Effector memory CD8-positive, alpha-beta T cell (primary cell): Measurements from ENCODE around the gene DAAM1.

Experiments
- ATAC-seq: fragments of 150-1000 bp; cut with Tn5 transposase; replicated peaks from 2 replicates; pipeline ENCODE4 v1.10.0; 2021; ENCODE audit warnings: mild to moderate bottlenecking, moderate library complexity
- DNase-seq, 3 experiments: peaks; one replicate each; pipeline ENCODE4 v3.0.0; 2021
- H3K27ac Mint-ChIP-seq, 2 donors: one replicate each; pipeline ENCODE4 v1.8.0; 2022; ENCODE audit warnings: mild to moderate bottlenecking in 2 of 2, mixed read lengths in 2 of 2, moderate library complexity in 2 of 2
- H3K27me3 Mint-ChIP-seq, 2 donors: one replicate each; pipeline ENCODE4 v1.8.0; 2022; ENCODE audit warnings: mixed read lengths in 2 of 2
- H3K36me3 Mint-ChIP-seq: one replicate; pipeline ENCODE4 v1.8.0; 2022; ENCODE audit warnings: mild to moderate bottlenecking, moderate library complexity, mixed read lengths; ENCODE audit not compliant: insufficient read depth
- H3K4me1 Mint-ChIP-seq, 2 donors: one replicate each; pipeline ENCODE4 v1.8.0; 2022; ENCODE audit warnings: low read depth in 2 of 2, mixed read lengths in 2 of 2
- H3K4me3 Mint-ChIP-seq, 2 donors: one replicate each; pipeline ENCODE4 v1.8.0; 2022; ENCODE audit warnings: mild to moderate bottlenecking in 2 of 2, mixed read lengths in 2 of 2, moderate library complexity in 2 of 2
- H3K9me3 Mint-ChIP-seq, 2 donors: one replicate each; pipeline ENCODE4 v1.8.0; 2022; ENCODE audit warnings: mixed read lengths in 2 of 2

Gene DAAM1

DNA sequence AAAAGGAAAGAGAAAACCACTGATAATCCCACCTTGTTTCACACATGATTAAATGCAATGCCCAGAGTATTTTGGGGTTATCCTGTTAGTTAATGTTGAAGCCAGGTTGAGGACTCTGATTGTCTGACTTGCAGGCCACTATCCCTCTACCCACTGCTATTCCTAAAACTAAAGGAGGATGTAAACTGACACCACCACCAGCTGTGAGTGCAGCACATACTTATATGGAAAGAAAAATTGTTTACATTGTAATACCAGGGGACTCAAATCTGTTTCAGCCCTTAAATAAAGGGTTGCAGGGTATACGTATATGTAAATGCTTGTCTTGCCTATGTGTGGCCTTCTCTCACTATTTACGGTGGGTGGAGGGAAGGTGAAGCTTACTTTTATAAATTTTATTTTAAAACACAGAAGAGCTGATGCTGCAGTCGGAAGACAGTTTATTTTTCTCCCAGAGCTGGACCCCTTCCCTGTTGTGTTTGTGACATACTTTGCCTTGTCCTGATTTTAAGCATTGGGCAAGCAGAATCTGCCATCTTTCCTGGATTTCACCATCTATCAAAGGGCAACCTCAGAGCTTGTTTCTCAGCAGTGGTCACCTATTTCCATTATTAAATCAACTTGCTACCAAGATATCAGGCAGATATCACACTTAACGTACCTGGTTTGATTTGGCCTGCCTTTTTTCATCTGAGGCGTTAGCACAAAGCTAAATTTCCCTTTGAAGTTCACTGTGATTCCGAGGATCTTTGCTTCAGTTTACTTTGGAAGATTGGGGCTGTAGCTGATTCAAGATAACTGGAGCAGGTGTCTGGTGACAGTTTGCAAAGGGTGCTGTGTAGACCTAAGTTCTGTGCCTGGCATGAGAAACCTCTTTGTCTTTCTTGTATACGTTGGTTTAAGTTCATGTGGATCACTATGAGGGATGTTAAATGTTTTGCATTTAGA lies 25.2 kb downstream of the DAAM1 start:
- no peak for ATAC-seq
- Mint-ChIP-seq H3K27ac (no peak overlapping the region), H3K9me3 (no peaks in the 10 kb centered on the region), H3K4me3 (no peak overlapping the region), H3K36me3 (peaks cover 4% of the 10 kb centered on the region), H3K27me3 (no peaks in the 10 kb centered on the region), H3K4me1 (peaks cover 4 to 6% of the 10 kb centered on the region in 2 donors)
- DNase-seq, result no peak

DNA sequence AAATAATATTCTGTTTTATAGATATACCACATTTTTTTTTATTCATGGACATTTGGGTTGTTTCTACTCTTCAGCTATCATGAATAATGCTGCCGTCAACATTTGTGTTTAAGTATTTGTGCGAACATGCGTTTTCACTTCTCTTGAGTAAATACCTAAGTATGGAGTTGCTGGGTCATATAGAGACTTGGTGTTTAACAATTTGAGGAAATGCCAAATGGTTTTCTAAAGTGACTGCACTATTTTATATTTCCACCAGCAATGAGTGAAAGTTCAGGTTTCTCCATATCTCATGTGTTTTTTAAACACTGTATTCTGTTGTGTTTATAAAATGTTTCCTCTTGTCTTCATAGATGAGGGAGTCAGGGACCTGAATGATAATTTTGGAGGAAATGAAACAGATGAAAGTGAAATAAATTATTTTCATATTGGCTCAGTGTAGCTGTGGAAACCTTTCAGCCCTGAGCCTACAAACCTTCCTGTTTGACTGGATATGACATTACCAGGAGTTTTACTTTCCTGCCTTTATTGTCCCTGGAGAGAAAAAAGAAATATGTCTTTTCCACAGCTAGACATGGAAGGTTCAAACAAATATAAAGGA lies 26.3 kb downstream of the DAAM1 start:
- Mint-ChIP-seq H3K9me3 (no peaks in the 10 kb centered on the region), H3K4me3 (no peak overlapping the region), H3K4me1 (peaks cover 4 to 6% of the 10 kb centered on the region in 2 donors), H3K27me3 (no peaks in the 10 kb centered on the region), H3K36me3 (peaks cover 4% of the 10 kb centered on the region), H3K27ac (no peak overlapping the region)
- DNase-seq (no peak), ATAC-seq (no peak)

DNA sequence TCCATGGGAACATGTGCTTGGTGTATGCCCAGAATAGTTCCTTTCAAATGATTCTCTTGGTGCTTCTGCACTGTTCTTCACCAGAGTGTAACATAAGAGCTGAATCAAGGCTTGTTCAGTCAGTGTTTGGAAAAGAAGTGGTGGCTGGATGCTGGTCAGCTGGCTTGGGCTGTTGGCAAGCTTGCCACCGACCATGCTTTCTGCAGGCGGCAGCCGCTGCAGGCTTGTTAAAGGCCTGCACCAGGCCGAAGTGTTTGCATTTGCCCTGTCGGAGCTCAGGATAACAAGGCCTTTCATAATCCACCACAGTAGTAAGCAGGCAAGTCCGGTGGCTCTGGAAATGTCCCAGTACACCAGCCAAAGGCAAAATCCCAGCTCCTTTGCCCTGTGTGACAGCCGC lies 26.9 kb downstream of the DAAM1 start:
- no peak overlapping the region for H3K4me3 Mint-ChIP-seq
- H3K27me3 Mint-ChIP-seq, result no peaks in the 10 kb centered on the region
- H3K27ac Mint-ChIP-seq, result no peak overlapping the region
- no peaks in the 10 kb centered on the region for H3K9me3 Mint-ChIP-seq
- H3K36me3 Mint-ChIP-seq, result peaks cover 4% of the 10 kb centered on the region
- H3K4me1 Mint-ChIP-seq, result peaks cover 4 to 6% of the 10 kb centered on the region in 2 donors
- no peak for ATAC-seq
- no peak for DNase-seq

DNA sequence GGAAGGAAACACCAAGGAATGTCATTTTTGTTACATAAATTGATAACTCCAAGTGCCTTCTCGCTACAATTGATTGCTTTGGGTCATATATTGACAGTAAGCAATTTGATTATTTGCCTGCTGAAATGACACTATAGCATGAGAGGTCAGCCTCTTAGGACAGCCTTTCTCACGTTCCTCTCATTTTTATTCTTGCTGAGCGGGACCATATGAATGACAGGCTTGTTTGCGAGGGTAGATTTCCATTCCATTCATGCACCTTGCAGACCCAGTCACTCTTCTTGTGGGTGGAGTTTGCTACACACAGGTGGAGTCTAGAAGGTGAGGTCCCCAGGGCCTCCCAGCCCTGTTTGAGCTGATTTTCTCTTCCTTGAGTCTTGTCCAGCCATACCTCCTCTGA lies 27.3 kb downstream of the DAAM1 start:
- Mint-ChIP-seq H3K9me3 (no peaks in the 10 kb centered on the region), H3K36me3 (peaks cover 7% of the 10 kb centered on the region), H3K4me1 (peaks cover 4 to 6% of the 10 kb centered on the region in 2 donors), H3K27me3 (no peaks in the 10 kb centered on the region), H3K4me3 (no peak overlapping the region), H3K27ac (no peak overlapping the region)
- no peak for DNase-seq
- no peak for ATAC-seq

DNA sequence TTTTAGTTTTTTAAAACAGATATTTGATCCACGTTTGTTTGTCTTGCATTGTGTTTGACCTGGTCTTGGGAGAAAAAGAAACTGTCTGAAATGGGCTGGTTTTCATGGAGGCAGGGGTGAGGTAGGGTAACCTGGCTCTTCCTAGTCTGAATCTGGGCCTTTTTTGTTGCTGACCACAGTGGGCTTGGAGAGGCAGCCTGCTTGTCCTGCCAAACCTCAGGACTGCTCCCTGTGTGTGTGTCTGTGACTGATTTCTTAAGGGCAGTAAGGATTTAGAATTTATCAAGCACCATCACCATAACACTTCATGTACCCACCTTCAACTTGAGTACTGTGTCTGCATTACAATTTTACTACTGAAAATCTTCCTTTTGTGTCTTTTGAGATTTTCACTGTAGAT lies 28.5 kb downstream of the DAAM1 start:
- no peaks in the 10 kb centered on the region for H3K27me3 Mint-ChIP-seq
- no peak for ATAC-seq
- no peaks in the 10 kb centered on the region for H3K9me3 Mint-ChIP-seq
- no peak overlapping the region for H3K4me3 Mint-ChIP-seq
- H3K27ac Mint-ChIP-seq, result no peak overlapping the region
- DNase-seq, result no peak
- H3K36me3 Mint-ChIP-seq, result peaks cover 7% of the 10 kb centered on the region
- peaks cover 4 to 6% of the 10 kb centered on the region in 2 donors for H3K4me1 Mint-ChIP-seq

DNA sequence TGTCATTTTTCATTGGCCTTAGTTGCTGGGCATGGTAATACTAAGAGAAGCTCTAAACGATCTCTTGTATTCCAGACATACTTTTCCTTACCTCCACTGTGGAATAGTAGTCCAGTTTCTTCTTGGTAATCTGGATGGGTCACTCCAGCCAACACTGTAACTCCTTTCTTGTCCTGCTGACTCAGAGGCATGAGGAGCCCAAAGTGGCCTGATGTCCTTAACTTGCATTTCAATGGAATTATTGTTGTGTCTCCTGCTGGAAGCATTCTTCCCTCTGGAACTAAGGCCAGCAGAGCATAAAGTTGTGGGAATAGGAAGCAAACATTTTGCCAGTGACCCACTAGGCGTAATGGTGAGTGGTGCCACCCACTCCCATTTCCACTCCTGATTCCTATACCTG lies 33.1 kb downstream of the DAAM1 start:
- H3K27me3 Mint-ChIP-seq, result no peaks in the 10 kb centered on the region
- no peak overlapping the region for H3K27ac Mint-ChIP-seq
- peaks cover 3% of the 10 kb centered on the region for H3K36me3 Mint-ChIP-seq
- ATAC-seq, result no peak
- H3K4me1 Mint-ChIP-seq, result no peaks in the 10 kb centered on the region
- no peak overlapping the region for H3K4me3 Mint-ChIP-seq
- no peak for DNase-seq
- H3K9me3 Mint-ChIP-seq, result no peaks in the 10 kb centered on the region

DNA sequence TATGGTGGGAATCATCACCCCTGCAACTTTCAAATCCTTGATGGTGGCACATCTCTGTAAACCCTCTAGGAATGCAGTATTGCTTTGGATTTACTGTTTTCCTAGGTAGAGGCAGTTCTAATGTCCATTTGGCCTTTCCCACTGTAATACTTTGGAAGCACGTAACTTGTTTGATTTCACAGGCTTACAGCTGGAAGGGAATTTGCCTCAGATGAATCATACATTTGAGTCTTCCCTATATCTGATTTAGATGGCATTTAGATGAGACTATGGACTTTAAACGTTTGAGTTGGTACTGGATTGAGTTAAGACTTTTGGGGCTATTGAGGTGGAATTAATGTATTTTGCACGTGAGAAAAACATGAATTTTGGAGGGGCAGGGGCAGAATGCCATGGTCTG lies 35.9 kb downstream of the DAAM1 start:
- no peak for ATAC-seq
- Mint-ChIP-seq H3K27me3 (no peaks in the 10 kb centered on the region), H3K27ac (no peak overlapping the region), H3K9me3 (no peaks in the 10 kb centered on the region), H3K36me3 (peaks cover 3% of the 10 kb centered on the region), H3K4me3 (no peak overlapping the region), H3K4me1 (peaks cover 0 to 10% of the 10 kb centered on the region in 2 donors)
- no peak for DNase-seq

DNA sequence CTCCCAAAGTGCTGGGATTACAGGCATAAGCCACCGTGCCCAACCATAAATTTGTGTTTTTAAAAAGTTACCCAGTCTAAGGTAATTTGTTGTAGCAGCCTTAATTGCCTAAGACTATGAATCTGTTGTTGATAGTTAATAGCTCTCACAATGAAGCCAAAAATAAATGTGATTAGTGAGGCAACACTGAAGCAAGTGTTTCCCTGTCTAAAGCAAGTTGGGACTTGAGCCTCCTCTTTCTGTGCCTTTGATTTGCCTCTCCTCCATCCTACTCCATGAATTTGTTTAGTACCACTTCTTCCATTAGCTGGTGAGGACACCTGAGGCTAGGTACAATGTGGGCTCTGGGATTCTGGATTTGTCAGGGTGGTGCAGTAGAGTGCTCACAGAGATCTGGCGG lies 36.8 kb downstream of the DAAM1 start:
- DNase-seq, result no peak
- ATAC-seq, result no peak
- no peak overlapping the region for H3K4me3 Mint-ChIP-seq
- H3K36me3 Mint-ChIP-seq, result peaks cover 3% of the 10 kb centered on the region
- H3K27ac Mint-ChIP-seq, result no peak overlapping the region
- no peaks in the 10 kb centered on the region for H3K9me3 Mint-ChIP-seq
- H3K4me1 Mint-ChIP-seq, result peaks cover 4 to 16% of the 10 kb centered on the region in 2 donors
- H3K27me3 Mint-ChIP-seq, result no peaks in the 10 kb centered on the region

DNA sequence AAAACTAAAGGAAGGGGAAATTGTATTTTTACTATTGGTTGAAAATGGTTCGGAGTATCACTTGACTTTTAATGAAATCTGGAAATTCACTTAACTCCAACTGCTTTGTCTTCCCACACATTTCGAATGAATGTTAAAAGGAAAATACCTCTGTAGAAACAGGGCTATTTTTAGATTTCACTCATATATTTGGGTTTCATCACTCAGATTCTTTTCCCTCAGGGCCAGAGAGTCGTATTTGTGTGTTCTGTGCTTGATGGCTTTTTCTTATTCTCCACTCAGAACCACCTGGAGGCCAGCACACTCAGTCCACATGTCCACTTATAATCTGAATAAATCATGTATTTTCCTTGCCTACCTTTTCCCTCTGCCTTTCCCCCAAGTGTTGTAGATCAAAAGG lies 40.0 kb downstream of the DAAM1 start:
- Mint-ChIP-seq H3K27ac (peak overlapping the region in 1 of 2 donors; percentile 66), H3K4me1 (peaks cover 7 to 19% of the 10 kb centered on the region in 2 donors)

DNA sequence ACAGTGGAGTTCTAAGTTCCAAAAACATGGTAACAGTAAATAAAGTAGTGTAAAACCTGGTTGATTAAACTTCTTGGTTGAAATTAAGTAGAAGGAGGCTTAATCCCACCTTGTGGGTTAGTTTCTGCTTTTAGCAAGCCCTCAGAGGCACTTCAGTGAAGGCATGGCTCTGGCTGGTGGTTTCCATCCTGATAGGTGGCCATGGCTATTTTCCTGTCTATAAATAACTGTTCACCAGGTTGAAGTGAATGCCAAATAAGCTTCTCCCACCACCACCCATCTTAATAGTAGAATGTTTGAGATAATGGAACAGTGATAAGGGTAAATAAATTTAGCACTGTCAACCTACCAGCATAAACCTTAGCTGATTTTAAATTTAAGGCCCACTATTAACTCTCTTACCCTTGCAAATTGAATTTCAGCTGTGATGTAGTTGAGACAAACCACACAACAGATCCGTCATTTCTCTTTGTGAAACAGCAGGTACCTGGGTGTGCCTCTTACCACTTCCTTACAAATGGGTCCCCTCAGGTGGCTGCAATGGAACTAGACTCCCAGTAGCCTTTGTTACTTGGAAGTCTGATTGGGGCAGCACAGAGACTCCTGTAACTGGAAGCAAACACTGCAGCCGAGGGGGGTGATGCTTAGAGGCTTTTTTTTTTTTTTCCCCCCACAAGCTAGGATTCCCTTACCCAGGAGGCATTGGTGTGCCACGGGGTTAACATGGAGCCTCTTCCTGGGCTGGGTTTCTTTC lies 41.4 kb downstream of the DAAM1 start:
- peak overlapping the region in 1 of 2 donors; percentile 12 for H3K4me3 Mint-ChIP-seq
- H3K4me1 Mint-ChIP-seq, result peaks cover 7 to 21% of the 10 kb centered on the region in 2 donors
- ATAC-seq, result no peak
- no peaks in the 10 kb centered on the region for H3K9me3 Mint-ChIP-seq
- H3K27ac Mint-ChIP-seq, result no peak overlapping the region
- DNase-seq, result no peak
- H3K36me3 Mint-ChIP-seq, result no peaks in the 10 kb centered on the region
- no peaks in the 10 kb centered on the region for H3K27me3 Mint-ChIP-seq

More for the DNA sequence above, 40.0 kb downstream of the DAAM1 start:
- H3K4me3 Mint-ChIP-seq, result no peak overlapping the region
- no peaks in the 10 kb centered on the region for H3K27me3 Mint-ChIP-seq
- no peak for ATAC-seq
- DNase-seq, result no peak
- no peaks in the 10 kb centered on the region for H3K9me3 Mint-ChIP-seq
- no peaks in the 10 kb centered on the region for H3K36me3 Mint-ChIP-seq

DNA sequence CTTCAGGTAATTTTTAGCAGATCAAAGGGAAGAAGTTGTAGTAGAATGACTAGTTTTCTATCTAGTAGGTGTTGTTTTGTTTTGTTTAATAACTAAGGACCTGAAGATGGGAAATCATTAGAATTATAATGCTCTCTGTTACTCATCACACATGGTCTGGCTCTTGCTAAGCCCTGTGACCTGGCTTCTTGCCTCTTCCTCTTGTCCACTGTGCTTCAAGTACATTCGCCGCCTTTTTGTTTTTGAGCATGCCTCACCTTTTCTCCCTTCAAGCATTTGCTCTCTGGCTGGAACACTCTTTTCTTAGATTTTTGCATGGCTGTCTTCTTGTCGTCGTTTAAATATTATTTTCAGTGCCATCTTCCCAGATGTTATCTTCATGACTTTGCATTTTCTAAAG lies 47.7 kb downstream of the DAAM1 start:
- Mint-ChIP-seq H3K27me3 (no peaks in the 10 kb centered on the region), H3K4me3 (no peak overlapping the region), H3K9me3 (no peaks in the 10 kb centered on the region), H3K27ac (no peak overlapping the region), H3K4me1 (peaks cover 13 to 23% of the 10 kb centered on the region in 2 donors), H3K36me3 (no peaks in the 10 kb centered on the region)
- DNase-seq (no peak), ATAC-seq (no peak)

DNA sequence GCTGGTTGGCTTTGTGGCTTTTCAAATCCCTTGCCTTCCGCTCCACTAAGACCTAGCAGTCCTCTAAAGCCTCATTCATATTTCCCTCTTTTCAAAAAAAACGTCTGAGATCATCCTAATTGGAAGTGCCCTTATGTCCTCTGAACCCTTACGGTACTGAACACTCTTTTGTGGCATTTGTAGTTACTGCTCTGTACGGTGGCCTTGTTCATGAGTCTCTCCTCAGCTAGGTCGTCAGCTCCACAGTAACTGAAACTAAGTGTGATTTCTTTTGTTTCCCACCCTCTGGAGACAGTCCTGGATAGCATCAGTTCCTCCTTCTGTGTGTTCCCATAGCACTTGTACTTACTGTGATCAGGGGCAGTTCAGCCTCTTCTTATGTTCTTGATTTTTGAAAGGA lies 49.7 kb downstream of the DAAM1 start:
- DNase-seq (no peak), ATAC-seq (no peak)
- peaks cover 10 to 23% of the 10 kb centered on the region in 2 donors for H3K4me1 Mint-ChIP-seq
- H3K27me3 Mint-ChIP-seq, result no peaks in the 10 kb centered on the region
- no peak overlapping the region for H3K4me3 Mint-ChIP-seq
- H3K36me3 Mint-ChIP-seq, result no peaks in the 10 kb centered on the region
- H3K9me3 Mint-ChIP-seq, result no peaks in the 10 kb centered on the region
- no peak overlapping the region for H3K27ac Mint-ChIP-seq

DNA sequence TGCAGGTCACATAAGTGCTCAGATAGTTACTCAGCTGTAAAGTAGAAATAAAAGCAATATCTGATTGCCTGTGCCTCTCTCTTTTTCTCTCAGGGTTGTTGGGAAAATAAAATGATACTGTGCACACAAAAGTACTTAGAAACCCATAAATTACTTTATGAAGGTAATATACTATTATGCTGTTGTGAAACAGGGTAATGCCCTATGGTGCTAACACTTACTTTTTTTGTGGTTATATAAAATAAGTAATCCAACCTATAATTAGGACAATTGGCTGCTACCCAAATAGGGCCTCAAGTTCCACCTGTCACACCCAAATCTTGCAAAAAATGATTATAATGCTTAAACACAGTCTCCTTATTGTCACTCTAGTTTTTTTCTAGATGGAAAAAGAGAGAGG lies 50.6 kb downstream of the DAAM1 start:
- Mint-ChIP-seq H3K36me3 (no peaks in the 10 kb centered on the region), H3K4me1 (peaks cover 10 to 23% of the 10 kb centered on the region in 2 donors), H3K27me3 (no peaks in the 10 kb centered on the region), H3K27ac (no peak overlapping the region), H3K9me3 (no peaks in the 10 kb centered on the region), H3K4me3 (no peak overlapping the region)
- ATAC-seq (no peak), DNase-seq (no peak)
